Esophagus muscularis mucosa (tissue), 3 donors: ENCODE measurements around the gene SRRM2.

Source experiments
- CTCF ChIP-seq, 3 experiments: fragments of 200-600 bp in 2 of 3; fragments of 450-650 bp in 1 of 3; sonication (generic) in 2 of 3; IDR thresholded peaks; one replicate each; pipeline ENCODE4 v1.5.1; 2017 to 2019; ENCODE audit warnings: antibody characterized with exemption in 3 of 3, mild to moderate bottlenecking in 2 of 3, moderate library complexity in 1 of 3
- POLR2AphosphoS5 ChIP-seq, 2 donors: sonication (generic); formaldehyde crosslinking; IDR thresholded peaks; one replicate each; pipeline ENCODE4 v1.6.1; 2017; ENCODE audit warnings: antibody characterized with exemption in 2 of 2

DNA sequence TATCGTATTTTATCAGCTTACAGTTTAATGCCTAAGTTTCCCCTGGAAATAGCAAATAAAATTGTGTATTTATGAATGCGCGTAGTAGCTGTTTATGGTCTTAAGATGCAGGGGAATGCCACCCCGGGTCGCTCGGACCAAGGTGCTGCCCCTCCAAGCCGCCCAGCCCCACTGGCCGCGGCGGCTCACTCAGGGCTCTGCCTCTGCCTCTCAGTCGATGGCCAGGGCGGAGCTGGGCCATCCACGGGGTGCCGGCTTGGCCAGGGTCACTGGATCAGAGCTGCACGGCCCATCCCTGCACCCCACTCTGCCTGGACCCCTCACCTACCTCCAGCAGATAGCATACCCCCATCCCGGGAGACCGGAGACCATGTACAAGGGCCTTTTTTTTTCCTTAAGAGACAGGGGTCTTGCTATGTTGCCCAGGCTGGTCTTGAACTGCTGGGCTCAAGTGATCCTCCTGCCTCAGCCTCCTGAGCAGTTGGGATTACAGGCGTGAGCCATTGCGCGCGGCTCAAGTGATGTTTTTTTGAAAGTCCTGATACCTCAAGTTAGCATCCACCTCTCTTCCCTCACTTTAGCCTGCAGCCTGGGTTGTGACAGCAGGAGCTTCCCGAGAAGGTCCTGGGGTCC is 43.4 kb upstream of the SRRM2 start:
- TF ChIP-seq CTCF (IDR thresholded peaks at IDR 0.05) (no peak), POLR2AphosphoS5 (IDR thresholded peaks at IDR 0.05) (no peak)
